Upper lobe of left lung (tissue), 4 donors: ENCODE data around the gene CANT1.

ENCODE experiments used
- EP300 ChIP-seq, 4 donors: sonication (generic); formaldehyde crosslinking; IDR thresholded peaks; one replicate each; pipeline ENCODE4 v1.5.1; 2017; ENCODE audit warnings: antibody characterized with exemption in 4 of 4, control low read depth in 2 of 4
- POLR2A ChIP-seq, 4 donors: fragments of 450-650 bp; IDR thresholded peaks; one replicate each; pipeline ENCODE4 v1.5.1; 2016 to 2017; ENCODE audit warnings: antibody characterized with exemption in 4 of 4, mild to moderate bottlenecking in 2 of 4
- POLR2AphosphoS5 ChIP-seq, 2 donors: sonication (generic); formaldehyde crosslinking; IDR thresholded peaks; one replicate each; pipeline ENCODE4 v1.5.1; 2017; ENCODE audit warnings: antibody characterized with exemption in 2 of 2
- TF ChIP-seq, protein P1 (sequence below), 6 experiments: fragments of 450-650 bp in 4 of 6; fragments of 200-600 bp in 2 of 6; sonication (generic) in 2 of 6; IDR thresholded peaks; one replicate each; pipeline ENCODE4 v1.5.1; 2016 to 2019; ENCODE audit warnings: antibody characterized with exemption in 6 of 6

DNA sequence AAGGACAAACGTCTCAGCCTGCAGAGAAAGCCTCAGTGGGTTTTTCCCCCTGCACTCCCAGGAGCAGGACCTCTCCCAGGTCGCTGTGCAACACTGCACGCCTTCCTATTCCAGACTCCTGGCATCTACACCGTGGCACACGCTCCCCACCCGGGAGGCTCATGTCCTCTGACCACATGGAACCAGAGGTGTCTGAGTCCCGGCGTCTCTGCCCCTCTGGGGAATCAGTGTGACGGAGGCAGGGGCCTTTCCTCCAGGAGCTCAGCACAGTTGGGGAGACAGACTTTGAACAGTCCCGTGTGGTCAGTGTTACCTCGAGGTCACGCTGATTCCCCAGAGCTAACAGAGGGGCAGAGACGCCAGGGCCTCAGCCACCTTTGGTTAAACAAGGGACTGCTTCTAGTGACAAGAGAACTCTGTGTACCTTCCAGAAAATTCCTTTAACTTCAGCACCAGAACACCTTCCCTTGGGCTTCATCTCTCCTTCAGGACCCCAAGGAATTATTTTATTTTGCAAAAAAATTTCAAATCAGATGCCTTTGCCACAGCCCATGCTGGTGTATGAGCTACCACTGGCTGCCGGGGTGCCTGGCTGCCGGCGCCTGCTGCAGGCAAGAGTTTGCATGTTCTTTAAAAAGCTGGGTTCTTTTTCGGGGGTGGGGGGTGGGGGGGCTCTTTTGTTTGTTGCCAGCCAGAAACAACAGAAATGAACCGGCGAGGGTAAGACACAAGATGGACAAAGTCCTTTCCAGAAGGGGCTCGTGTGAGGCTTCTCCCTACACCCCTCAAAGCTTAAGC, 6.6 kb downstream of the CANT1 start:
- TF ChIP-seq, protein P1, sequence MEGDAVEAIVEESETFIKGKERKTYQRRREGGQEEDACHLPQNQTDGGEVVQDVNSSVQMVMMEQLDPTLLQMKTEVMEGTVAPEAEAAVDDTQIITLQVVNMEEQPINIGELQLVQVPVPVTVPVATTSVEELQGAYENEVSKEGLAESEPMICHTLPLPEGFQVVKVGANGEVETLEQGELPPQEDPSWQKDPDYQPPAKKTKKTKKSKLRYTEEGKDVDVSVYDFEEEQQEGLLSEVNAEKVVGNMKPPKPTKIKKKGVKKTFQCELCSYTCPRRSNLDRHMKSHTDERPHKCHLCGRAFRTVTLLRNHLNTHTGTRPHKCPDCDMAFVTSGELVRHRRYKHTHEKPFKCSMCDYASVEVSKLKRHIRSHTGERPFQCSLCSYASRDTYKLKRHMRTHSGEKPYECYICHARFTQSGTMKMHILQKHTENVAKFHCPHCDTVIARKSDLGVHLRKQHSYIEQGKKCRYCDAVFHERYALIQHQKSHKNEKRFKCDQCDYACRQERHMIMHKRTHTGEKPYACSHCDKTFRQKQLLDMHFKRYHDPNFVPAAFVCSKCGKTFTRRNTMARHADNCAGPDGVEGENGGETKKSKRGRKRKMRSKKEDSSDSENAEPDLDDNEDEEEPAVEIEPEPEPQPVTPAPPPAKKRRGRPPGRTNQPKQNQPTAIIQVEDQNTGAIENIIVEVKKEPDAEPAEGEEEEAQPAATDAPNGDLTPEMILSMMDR (IDR thresholded peaks at IDR 0.05) = no peak
- TF ChIP-seq POLR2A (IDR thresholded peaks at IDR 0.05) (no peak), POLR2AphosphoS5 (IDR thresholded peaks at IDR 0.05) (no peak), EP300 (IDR thresholded peaks at IDR 0.05) (no peak)
